HG03469 (cell line): ENCODE measurements around the gene IDNK.
A peak's percentile ranks its signal among the peaks of the same experiment; 100 is the strongest.
"Not testable (repeated sequence)": the region's sequence is repeated elsewhere in the genome, so short reads cannot be mapped to it uniquely, and the experiment has no call there.

ENCODE experiments used
- ATAC-seq: cut with Tn5 transposase; IDR thresholded peaks from one replicate; pipeline ENCODE4 v1.9.1; 2021; ENCODE audit warnings: mild to moderate bottlenecking, moderate library complexity, moderate number of reproducible peaks; ENCODE audit not compliant: unreplicated experiment

The IDNK gene

DNA sequence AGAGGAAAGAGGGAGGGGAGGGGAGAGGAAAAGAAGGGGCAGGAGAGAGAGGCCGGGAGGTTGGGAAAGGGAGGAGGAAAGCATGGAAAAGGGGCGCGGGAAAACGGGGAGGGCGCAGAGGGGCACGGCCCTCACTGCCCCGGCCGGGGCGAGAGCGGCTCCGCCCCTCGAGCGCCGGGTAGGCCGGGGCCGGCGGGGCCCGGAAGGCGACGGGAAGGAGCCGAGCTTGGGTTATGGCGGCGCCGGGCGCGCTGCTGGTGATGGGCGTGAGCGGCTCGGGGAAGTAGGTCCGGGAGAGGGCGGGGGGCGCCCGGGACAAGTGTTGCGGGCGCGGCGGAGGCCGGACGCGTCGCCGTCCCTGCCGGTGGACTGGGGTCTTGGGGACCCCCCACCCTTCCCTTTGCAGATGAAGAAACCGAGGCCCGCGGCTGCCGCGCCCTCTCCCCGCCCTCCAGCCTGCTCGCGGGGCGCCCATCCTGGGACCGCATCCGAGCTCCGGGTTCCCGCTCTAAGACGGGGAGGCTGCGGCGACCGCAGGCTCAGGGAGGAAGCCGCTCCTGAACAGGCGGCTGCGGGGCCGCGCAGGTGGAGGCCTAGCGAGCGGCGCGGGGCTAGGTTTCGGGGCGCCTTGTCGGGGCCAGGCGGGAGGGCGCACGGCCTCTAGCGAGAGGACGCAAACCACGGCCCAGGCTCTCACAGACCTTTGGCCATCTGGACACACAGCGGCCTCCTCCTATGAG lies at the start of gene IDNK:
TSS of gene IDNK (plus strand) at position 205 of the 740 bp plus-strand sequence. CDS start at position 234, 29 bp downstream.
- ATAC-seq: peak; percentile 55

DNA sequence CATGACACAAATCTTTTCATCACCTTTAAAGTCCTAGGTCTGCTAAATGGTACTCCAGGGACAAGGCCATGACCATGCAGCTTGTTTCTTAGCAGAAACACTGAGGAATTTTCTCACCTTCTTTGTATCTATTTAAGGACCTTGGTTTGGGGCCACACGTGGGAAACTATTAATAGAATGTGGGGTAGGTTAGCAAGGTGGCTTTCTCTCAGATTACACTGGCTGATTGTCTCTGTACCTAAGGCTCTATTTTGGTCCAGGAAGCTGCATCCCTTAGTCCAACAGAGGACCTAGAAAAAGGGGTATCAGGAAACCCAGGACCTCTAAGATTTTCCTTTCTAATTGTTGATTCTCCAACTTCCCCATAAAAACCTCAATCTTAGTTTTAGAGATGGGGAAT lies 48.5 kb upstream of the IDNK start:
- no peak for ATAC-seq

DNA sequence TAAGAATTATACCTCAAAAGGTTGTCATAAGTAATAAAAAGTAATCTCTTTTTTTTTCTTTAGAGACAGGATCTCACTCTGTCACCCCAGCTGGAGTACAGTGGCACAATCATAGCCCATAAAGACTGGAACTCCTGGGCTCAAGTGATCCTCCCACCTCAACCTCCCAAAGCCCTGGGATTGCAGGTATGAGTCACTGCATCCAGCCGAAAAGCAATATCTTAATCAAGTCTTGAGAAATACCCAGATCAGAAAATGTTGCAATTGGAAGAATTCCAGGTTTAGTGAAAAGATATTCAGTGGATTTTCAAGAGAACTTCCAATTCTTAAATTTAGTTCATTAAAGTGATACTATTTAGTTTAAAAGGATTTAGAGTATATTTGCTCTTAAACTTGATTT lies 40.9 kb upstream of the IDNK start:
- ATAC-seq: no peak

DNA sequence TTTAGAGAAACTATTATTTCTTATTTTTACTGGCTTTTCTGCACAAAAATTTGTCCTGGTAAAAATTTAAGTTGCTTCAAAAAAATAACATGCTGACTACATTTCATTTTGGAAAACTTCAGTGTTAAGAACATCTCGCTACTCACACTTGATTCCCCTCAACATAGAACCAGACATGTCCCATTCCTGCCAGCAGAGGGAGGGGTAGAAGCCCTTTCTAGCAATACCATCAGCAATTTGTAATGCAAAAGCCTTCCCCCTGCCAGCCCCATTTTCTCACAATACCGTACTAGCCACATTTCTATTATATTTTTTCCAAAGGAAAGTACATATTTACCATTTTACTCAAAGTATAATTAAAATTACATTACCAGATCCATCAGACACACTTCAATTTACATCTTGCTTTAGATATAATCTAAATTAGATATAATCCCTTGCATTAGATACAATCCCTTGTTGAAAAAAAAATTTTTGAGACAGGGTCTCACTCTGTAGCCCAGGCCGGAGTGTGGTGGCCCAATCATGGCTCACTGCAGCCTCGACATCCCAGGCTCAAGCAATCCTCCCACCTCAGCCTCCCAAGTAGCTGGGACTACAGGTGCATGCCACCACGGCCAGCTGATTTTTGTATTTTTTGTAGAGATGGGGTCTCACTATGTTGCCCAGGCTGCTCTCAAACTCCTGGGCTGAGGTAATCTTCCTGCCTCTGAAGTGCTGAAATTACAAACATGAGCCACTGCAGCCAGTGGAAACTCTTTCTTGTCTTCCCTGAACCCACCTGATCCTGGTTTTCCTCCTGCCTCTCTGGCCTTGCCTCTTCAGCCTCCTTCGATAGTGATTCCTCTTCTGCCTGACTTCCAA lies 39.6 kb upstream of the IDNK start:
- peak; percentile 65 for ATAC-seq

DNA sequence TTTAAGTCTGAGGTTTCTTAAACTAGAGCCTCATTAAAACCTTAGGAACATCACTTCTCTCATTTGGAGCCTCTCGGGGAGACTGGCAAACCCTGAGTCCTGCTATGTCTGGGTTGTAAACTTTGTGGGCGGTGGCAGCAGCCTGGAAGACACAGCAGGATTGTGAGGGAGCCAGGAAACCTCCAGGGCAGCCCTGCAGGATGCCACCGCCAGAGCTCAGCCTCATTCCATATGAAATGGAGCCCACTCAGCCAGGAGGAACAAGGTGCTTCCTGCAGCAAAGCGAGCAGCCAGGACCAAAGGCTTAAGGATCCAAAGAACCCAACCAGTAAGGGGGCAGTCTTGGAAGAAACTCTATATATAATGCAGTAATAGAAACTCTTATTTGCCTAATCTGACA lies 37.9 kb upstream of the IDNK start:
- no peak for ATAC-seq

DNA sequence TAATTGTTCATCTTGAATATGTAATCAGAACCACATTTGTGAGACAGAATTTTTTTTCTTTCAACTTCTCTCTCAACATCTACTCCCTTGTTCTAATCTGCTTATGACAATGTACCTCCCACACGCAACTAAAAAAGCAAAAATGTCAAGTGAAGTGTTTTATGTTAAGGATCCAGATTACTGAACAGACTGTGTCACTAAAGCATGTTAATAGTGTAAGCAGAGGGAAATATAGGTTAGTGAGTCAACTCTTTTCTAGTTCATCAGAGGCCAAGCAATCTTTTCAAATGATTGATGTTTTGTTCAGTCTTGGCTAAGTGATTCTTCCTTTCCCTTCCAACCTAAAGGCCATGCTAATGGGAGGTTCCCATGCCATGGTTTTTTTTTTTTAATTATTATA lies 34.7 kb upstream of the IDNK start:
- ATAC-seq: no peak

DNA sequence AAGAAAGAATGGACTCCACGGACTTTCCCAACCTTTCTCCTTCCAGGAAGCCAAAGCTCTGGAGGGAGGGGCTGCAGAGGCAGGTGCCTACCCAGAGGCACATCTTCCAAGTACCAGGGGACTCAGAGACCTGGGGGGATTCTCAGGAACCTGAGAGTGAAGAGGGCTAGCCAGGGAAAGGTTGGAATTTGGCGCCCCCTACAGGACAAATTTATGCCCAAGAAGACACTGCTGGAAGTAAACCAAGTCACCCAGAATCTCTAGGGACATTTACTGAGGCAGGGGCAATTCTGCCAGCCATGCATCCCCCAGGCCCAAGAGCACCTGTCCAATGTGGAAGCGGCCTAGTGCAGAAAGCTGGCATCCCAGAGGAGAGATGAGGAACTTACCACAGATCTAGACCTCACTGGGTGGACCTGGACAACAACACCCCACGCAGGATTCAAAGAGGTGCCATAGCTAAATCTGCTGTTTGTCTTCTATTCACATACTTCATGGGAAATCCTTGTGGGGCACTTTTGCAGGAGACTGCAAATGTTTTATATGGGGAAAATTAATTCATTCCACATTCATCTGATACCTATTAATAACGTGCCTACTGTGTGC lies 25.9 kb upstream of the IDNK start:
- ATAC-seq: no peak

DNA sequence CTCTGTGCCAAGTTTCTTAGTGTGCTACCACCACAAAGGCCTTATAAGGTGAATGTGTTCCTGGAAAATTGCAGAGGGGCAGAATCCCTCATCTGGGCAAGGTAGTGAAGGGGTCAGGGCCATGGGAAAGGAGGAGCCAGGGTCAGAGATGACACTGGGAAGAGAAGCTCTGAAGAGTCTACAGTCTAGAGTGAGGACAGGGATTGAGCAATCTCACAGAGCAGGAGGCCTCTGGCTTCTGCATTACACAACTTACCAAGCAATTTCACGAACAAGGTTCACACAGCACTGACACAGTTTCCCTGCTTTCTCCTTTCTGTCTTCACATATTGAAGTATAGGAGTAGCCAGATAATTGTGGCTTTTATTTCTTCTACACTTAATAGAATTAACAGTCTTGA lies 24.5 kb upstream of the IDNK start:
- no peak for ATAC-seq

DNA sequence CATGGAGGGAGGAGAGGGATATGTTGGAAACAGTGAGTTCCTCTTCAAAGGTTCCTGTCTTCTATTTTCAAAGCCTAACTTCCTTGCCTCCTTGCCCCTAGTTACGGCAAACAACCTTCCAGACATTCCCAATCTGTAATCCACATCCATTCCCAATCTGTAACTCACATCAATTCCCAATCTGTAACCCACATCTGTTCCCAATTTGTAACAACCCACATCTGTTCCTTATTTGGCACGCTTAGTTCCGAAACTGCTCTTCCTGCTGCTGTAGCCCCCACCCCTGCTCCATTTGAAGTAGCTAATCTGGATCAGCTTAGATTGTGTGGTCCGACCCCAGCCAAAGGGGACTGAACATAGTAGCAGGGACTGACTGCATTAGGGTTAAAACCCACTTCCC lies 23.9 kb upstream of the IDNK start:
- ATAC-seq: no peak

DNA sequence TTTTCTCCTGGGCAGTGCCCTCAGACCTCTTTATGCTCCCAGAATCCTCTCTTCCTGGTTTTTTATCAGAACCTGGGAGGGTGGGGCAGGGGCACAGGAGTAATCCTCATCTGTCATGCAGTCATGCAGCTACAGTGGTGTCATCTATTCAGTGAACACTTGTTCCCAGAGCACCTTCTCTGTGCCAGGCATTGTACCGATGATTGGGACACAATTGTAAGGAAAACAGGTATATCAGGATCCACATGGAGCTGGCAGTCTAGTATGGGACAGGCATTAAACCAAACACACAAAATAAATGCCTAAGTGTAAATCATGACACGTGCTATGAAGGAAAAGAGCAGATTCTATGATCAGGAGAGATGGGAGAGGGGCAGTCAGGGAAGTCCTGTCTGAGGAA lies 21.5 kb upstream of the IDNK start:
- ATAC-seq: no peak

DNA sequence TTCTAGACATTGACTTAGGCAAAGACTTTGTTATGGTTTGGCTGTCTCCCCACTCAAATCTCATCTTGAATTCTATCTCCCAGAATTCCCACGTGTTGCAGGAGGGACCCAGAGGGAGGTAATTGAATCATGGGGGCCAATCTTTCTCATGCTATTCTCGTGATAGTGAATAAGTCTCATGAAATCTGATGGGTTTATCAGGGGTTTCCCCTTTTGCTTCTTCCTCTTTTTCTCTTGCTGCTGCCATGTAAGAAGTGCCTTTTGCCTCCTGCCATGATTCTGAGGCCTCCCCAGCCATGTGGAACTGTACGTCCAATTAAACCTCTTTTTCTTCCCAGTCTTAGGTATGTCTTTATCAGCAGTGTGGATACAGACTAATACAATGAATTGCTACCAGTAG lies 15.3 kb upstream of the IDNK start:
- not testable (repeated sequence) for ATAC-seq

DNA sequence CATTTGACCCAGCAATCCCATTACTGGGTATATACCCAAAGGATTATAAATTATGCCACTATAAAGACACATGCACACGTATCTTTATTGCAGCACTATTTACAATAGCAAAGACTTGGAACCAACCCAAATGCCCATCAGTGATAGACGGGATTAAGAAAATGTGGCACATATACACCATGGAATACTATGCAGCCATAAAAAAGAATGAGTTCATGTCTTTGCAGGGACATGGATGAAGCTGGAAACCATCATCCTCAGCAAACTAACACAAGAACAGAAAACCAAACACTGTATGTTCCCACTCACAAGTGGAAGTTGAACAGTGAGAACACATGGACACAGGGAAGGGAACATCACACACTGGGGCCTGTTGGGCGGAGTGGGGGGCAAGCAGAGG lies 9.6 kb upstream of the IDNK start:
- ATAC-seq: not testable (repeated sequence)

DNA sequence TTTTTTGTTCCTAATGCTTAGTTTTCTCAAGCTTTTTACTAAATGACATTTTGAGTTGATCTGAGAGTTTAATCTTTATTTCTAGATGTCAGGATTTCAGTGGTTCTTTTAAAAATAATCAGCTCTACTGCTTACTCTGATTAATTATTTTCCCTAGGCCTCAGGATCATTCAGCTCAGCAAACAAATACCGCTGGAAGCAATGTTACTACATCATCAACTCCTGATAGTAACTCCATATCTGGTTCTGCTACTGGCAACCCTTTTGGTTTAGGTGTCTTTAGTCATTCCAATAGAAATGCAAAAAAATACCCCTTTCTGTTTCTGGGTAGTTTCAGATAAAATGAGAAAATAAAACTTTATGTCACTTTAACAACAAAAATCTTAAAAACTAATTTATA lies 5.6 kb upstream of the IDNK start:
- no peak for ATAC-seq

DNA sequence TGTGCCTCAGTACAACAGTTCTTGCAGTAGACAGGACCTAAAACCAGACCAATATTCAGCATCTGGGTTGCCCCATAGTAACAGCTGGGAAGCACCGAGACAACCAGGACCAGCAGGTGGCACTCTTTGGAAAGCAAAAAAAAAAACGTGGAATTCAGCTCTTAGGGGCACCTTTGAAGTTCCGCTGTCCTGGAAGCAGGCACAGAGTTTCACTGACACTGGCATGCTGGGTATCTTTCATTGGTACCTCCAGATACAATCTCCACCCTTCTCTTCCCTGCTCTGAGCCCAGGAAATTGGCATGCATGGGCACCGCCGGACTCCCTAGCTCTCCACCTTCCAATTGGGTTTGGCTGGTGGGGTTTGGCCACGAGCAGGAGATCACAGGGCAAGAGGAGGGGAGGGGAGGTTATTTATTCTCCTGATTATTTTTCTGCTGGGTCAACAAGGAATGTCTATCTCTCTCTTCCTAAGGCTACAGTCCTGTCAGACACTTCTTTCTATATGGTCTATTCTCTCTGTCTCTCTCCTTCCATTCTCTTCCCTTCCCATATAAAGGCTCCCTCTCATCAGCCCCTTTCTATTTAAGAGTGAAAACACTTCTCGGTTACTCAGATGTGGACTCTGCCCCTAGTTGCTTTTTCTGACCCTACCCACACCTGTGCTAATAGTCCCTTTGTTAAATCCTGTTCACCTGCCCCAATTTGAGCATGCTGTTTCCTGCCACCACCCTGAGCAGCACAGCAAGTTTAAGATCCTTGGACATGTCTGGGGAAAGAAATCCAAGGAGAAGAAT lies 1.9 kb upstream of the IDNK start:
- no peak for ATAC-seq

DNA sequence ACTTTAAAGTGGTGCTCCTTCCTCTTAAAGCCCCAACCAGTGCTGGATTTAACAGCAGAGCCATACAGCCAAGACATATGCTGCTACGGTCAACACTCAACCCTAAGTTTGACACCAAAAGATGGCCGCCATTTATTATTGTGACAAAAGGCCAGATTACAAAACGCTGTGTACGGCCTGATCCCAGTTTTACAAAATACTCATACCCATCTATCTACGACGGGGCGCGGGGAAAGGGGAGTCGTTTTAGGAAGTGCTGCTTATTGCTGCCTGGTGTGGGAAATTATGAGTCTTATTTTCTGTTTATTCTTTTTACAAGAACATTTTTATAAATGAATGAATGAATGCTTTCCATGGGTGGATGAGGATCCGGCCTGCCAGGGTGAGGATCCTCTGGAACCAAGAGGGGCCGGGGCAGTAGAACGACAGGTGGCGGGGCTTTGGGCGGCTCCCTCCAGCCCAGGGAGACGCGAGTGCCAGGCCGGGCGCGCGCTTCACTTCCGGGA lies 457 bp upstream of the IDNK start:
- peak; percentile 20 for ATAC-seq

DNA sequence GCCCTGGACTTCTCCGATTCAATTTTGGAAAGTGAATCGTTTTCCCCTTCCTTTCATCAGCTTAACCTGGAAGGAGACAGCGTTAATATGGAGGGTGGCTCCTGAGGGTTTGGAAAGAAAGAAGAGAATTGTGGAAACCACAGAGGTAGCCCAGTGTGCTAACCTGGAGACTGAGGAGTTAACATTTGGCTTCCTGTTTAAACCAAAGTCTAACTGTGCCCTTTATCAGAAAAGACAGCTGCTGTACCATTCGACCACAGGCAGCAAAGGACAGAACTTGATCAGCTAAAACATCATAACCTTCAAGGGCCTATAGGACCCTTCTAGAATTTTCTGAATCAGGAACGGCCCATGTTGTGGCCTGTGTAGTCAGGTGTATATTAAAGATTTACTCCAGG lies 735 bp downstream of the IDNK start:
- ATAC-seq: peak; percentile 17

DNA sequence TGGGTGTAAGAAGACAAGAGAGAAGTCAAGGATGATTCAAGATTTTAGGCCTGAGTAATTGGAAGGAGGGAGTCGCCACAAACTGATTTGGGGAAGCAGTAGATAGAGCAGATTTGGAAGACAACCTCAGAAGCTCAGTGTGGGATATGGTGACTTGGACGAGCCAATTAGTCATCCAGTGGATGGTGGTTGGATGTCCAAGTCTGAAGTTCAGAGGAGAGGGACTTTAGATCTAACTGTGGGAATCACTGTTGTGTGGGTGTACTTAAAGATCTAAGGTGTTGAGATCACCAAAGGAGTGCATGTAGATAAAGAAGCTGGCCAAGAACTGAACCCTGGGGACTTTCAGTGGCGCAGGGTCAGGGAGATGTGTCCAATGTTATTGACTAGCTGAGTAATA lies 2.2 kb downstream of the IDNK start:
- no peak for ATAC-seq

DNA sequence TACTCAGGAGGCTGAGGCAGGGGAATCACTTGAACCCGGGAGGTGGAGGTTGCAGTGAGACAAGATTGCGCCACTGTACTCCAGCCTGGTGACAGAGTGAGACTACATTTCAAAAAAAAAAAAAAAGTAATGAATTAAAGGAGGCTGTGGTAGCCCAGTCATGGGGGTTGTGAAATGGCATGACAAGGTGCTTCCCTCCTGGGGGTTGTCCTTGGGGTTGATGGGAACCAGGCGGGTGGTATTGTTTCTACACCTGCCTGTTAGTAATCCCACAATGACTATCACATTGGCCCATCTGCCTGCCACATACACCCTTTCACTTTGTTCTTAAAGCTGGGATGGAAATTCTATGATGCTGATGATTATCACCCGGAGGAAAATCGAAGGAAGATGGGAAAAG lies 5.6 kb downstream of the IDNK start:
- no peak for ATAC-seq

DNA sequence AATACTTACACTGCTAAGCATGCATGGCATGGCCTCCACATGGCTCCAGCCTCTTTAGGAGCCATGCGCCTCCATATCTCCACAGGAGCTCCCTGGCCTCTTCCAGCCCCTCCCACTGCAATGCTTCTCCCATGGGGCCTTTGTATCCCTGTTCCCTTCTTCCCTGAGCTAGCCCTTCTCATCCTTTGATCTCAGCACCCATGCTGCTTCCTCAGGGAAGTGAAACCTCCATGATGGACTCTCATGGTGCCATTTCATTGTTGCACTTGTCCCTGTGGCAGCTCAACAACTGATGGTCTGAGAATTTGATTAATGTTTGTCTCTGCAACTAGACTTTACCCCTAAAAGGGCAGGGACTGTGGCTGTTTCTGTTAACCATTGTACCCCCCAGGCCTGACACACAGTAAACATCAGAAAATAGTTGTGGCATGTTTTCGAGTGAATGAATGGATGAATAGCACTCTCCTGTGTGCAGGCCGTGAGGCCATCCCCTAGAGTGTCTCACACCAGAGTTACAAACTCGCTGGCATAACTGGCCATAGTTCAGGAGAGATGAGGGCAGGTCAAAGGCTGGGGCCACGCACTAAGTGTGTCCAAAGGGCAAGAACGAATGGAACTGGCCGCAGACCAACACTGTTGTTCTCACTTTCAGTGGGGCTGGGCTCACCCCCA lies 6.6 kb downstream of the IDNK start:
- ATAC-seq: no peak

DNA sequence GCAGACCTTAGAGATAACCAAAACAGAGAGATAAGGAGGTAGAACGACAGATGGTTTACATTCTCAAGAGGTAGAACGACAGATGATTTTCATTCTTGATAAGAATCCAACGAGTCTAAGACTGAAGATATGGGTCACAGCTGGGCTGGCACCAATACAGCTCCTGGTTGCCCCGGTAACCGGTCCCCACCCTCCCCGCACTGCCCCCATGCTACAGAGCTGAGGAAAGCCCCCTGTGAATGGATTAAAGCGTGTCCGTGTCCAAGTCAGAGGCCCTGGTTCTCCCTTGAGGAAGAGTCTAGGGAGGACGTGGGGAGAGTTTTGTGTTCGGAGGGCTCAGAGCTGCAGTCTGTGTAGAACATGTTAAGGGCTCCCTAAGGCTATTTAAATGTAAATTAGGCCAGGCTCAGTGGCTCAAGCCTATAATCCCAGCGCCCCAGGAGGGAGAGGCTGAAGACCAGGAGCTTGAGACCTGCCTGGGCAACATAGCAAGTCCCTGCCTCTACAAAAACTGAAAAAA lies 8.1 kb downstream of the IDNK start:
- no peak for ATAC-seq
